NCI-H1436 (cell line): Measurements from ENCODE around the gene MC3R.

Experiments used
- DNase-seq: peaks from one replicate; lab custom pipeline; 2025; lab: John Stamatoyannopoulos, UW

Gene MC3R

DNA sequence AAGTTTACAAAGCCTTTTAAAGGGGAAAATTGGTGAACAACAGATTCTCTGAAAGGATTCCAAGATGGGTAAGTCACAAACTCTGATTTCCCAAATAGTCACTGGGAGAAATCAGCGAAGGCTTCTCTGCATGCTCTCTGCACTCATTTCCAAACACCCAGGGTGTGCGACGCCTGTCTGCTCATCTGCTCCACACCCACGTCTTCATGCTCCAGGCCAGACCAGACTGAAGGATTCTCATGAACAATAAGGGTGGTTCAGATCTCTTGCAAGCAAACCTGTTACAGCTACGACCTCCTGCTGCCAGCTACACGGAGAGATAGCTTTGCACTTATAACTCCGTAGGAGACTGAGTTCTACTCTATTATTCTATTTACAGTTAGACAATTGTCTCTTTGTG, 1.4 kb downstream of the MC3R start:
- no peak for DNase-seq

DNA sequence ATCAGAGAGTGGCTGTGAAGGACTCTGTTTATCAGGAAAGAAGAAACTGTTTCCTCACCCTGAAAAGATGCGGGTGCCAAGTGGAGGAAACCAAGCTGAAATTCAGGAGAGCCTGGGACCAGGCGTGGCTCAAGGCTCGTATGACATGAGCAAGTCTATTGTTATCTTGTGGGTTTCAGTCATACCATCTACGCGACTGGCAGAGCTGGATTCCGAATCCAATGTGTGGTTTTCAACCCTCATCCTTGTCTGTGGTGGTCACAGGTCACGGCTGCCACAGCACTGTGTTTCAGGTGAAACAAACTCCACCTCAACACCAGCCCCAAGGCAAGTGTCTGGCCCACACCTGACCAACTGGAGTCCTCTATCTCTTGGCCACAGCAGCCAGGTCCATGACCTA, 9.1 kb downstream of the MC3R start:
- no peak for DNase-seq

DNA sequence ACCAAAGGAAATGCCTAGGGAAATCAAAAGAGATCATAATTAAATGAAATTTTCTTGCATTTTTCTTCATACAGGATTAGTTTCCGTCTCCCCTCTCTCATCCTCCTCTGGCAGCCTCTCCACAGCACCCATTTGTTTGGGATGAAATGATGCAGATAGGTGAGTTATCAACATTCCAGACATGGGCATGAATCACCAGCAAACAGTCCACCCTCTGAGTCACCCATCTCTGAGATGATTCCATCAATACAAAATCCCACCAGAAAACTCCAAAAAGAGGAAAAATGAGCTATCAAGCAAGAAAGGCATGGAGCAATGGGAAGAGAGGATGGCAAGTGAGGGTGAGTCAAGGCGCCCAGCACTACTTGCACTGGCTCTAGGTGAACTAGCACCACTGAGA, 11.4 kb downstream of the MC3R start:
- no peak for DNase-seq

DNA sequence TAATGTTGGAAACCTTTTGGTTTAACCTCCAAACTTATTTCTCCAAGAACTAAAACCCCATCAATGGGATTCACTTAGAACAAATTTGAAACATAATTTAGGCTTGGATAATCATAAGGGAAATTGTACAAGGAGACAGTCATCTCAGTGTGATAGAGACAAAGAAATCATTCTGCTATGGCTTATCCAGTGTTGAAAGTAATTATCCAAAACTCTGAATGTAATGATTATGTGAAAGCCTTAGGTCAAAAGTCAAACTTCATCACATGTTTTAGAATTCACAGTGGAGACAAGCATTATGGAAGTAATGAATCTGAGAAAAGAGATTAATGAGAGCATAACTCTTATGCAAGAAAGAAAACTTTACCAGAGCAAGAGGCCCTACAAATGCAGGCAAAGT, 20.0 kb downstream of the MC3R start:
- DNase-seq = no peak

DNA sequence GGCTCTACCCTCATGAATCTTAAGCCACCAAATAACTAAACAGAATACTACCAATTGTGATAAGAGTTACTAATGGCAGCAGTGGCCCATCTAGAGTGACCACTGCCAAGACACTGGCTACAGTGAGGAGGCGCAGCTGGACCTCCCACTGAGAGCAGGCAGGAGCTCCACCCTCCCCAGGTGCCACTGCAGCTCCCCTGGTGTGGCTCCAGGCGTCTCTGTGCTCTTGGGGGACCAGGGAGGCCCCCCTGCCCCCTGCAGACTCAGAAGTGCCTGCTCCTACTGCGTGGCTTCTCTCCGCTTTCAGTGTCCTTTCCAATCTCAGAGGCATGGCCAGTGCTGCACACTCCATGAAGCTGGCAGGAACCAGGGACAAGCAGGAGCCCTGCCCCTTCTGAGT, 23.4 kb downstream of the MC3R start:
- DNase-seq = no peak

DNA sequence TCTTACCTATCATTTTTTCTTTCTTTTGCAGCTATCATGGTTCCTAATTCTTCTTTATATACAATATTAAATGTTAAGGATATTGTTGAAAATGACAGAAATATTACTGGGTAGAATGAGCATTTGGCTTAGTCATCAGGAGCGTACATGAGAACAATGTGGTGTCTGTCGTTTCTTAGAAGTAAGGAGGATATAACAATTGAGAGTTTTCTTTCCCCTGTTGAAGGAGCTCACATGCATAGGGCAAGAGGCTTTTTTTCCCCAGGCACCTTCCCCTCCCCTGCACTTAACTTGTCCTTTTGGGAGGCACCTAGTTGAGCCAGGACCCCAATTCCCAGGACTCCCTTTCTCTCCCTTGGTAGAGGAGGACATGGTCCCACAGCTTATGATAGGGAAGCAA, 25.0 kb downstream of the MC3R start:
- no peak for DNase-seq

DNA sequence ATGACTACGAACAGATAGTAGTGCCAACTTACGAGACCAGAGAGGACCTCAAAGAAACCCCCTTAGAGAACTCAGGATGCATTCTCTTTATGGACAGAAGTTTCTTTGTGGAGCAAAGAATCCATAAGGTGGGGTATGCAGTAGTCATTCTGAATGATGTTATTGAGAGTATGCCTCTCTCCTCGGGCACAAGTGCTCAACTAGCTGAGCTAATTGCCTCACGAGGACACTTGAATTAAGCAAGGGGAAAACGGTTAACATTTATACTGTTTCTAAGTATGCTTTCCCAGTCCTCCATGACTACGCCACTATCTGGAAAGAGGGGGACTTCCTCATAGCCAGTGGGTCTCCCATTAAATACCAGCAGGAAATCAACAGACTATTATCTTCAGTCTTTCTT, 25.6 kb downstream of the MC3R start:
- DNase-seq = no peak

DNA sequence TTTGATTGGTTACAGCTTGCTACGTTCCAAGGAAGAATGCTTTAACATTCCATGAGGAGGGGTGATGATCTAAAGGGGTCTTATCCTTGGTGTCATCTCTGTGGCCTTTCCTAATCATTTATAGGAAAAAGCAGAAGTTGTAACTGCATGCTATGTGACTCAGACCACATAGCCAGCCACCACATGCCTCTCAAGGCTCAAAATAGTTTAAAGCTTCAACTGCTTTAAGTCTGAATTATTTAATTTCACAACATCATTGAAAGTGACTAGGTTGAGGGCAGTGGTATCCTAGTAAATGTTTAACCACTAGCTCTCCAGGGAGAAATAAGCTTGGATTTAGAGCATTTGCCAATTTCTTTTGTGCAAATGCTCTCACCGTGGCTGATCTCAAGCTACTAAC, 29.7 kb downstream of the MC3R start:
- DNase-seq = no peak

DNA sequence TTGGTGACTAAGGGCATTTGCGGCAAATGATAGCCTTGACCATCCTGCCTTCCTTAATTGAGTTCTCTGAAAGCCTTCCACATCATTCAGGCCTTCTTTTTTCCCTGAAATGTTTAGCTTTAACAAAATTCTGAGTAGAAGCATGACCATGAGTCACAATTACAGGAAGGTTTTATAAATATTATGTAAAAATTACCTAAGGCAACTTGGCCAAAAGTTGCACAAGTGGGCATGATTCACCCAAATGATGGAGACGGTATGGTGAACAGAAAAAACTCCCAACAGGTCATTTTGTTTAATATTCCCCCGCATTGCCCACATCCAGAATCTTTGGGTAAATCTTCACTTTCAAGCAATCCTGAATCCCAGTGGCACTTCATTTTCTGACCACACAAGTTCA, 37.0 kb downstream of the MC3R start:
- DNase-seq = no peak

DNA sequence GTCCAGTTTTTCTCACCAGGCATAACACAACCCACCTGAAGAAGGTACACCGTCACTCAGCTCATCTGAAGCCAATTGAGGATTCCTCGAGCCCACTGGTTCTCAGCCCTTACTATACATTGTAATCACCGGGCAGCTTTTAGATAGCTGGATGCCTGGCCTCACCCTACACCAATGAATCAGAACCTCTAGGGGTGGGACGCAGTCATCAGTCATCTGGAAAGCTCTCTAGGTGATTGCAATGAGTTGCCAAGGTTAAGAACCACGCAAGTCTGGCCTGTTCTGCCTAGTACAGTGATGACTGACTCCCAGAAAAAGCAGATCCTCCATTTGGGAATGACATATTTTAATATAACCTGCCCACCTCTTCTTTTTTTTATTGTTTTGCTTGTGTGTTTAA, 41.1 kb downstream of the MC3R start:
- no peak for DNase-seq

DNA sequence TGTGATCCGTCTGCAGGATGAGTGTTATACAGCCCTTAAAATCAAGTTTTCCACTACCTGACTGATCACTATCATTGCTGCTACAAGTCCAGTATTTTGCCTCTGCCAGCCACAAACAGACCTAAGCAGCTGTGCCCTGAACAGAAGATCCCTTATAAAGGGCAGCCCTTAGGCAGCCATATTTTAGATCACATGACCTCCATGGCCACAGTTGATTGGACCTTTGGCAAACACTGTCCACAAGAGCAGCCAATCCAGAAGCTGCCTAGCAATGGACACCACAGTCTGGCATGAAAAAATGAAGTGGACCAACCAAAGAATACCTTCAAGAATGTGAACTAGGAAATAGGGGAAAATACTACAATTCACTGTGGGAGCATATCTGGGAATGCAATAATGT, 50.8 kb downstream of the MC3R start:
- DNase-seq = no peak
